HepG2 (cell line): ENCODE results near the gene BCL2L2. TPM values are rescaled to one million over a fixed set of nuclear protein-coding genes. Genes with fewer than 3 reads are reported as not detected.

ENCODE experiments used
- ARNTL ChIP-seq: sonication (generic); formaldehyde crosslinking; IDR thresholded peaks from 2 replicates; pipeline ENCODE4 v1.4.0; 2020; ENCODE audit warnings: mild to moderate bottlenecking, missing genetic modification reagents
- BRCA1 ChIP-seq: sonication (generic); formaldehyde crosslinking; IDR thresholded peaks from 2 replicates; pipeline ENCODE4 v1.4.0; 2020; ENCODE audit warnings: missing genetic modification reagents
- EEA1 ChIP-seq: sonication (generic); formaldehyde crosslinking; IDR thresholded peaks from 2 replicates; pipeline ENCODE4 v1.5.1; 2020; ENCODE audit warnings: mild to moderate bottlenecking, missing genetic modification reagents, borderline replicate concordance
- FOXP4 ChIP-seq: sonication (generic); formaldehyde crosslinking; IDR thresholded peaks from 2 replicates; pipeline ENCODE4 v1.4.0; 2020; ENCODE audit warnings: missing genetic modification reagents
- GATAD1 ChIP-seq: IDR thresholded peaks from 2 replicates; pipeline ENCODE4 v1.6.1; 2016; ENCODE audit warnings: missing genetic modification reagents, missing compliant biosample characterization
- KLF12 ChIP-seq: sonication (generic); formaldehyde crosslinking; IDR thresholded peaks from 2 replicates; pipeline ENCODE4 v1.4.0; 2020; ENCODE audit warnings: missing genetic modification reagents, borderline replicate concordance
- LBX2 ChIP-seq: sonication (generic); formaldehyde crosslinking; IDR thresholded peaks from 2 replicates; pipeline ENCODE4 v1.5.0; 2020; ENCODE audit warnings: missing genetic modification reagents, mild to moderate bottlenecking, borderline replicate concordance
- PAWR ChIP-seq: sonication (generic); formaldehyde crosslinking; IDR thresholded peaks from 2 replicates; pipeline ENCODE4 v1.4.0; 2020; ENCODE audit warnings: missing genetic modification reagents, mild to moderate bottlenecking, borderline replicate concordance
- PBX3 ChIP-seq: sonication (generic); formaldehyde crosslinking; IDR thresholded peaks from 2 replicates; pipeline ENCODE4 v1.8.1; 2023; ENCODE audit warnings: missing genetic modification reagents, inconsistent platforms, borderline replicate concordance
- RFX3 ChIP-seq: IDR thresholded peaks from 2 replicates; pipeline ENCODE4 v1.6.1; 2016; ENCODE audit warnings: missing biosample characterization, missing genetic modification reagents
- SMC3 ChIP-seq: IDR thresholded peaks from 2 replicates; pipeline ENCODE4 v1.6.1; 2011; ENCODE audit warnings: low read length, improper control_type of control experiment
- TIGD3 ChIP-seq: sonication (generic); formaldehyde crosslinking; IDR thresholded peaks from 2 replicates; pipeline ENCODE4 v1.5.1; 2020; ENCODE audit warnings: mild to moderate bottlenecking, missing genetic modification reagents, borderline replicate concordance
- TOE1 ChIP-seq: sonication (generic); formaldehyde crosslinking; IDR thresholded peaks from 2 replicates; pipeline ENCODE4 v1.4.0; 2020; ENCODE audit warnings: mild to moderate bottlenecking, missing genetic modification reagents
- ZBTB38 ChIP-seq: sonication (generic); formaldehyde crosslinking; IDR thresholded peaks from 2 replicates; pipeline ENCODE4 v1.5.1; 2020; ENCODE audit warnings: mild to moderate bottlenecking, missing genetic modification reagents
- ZNF224 ChIP-seq: sonication (generic); formaldehyde crosslinking; IDR thresholded peaks from 2 replicates; pipeline ENCODE4 v1.5.0; 2020; ENCODE audit warnings: mild to moderate bottlenecking, missing genetic modification reagents
- ZNF251 ChIP-seq: sonication (generic); formaldehyde crosslinking; IDR thresholded peaks from 2 replicates; pipeline ENCODE4 v1.9.0; 2021; ENCODE audit warnings: mild to moderate bottlenecking, missing genetic modification reagents
- ZNF501 ChIP-seq: sonication (generic); formaldehyde crosslinking; IDR thresholded peaks from 2 replicates; pipeline ENCODE4 v1.5.1; 2020; ENCODE audit warnings: mild to moderate bottlenecking, moderate library complexity, missing genetic modification reagents
- ZNF605 ChIP-seq: sonication (generic); formaldehyde crosslinking; IDR thresholded peaks from 2 replicates; pipeline ENCODE4 v1.8.0; 2022; ENCODE audit warnings: mild to moderate bottlenecking, missing genetic modification reagents
- ZNF619 ChIP-seq: sonication (generic); formaldehyde crosslinking; IDR thresholded peaks from 2 replicates; pipeline ENCODE4 v1.4.0; 2020; ENCODE audit warnings: mild to moderate bottlenecking, missing genetic modification reagents
- ZNF660 ChIP-seq: sonication (generic); formaldehyde crosslinking; IDR thresholded peaks from 2 replicates; pipeline ENCODE4 v1.5.1; 2020; ENCODE audit warnings: mild to moderate bottlenecking, low read depth, missing genetic modification reagents, borderline replicate concordance
- ZSCAN31 ChIP-seq: sonication (generic); formaldehyde crosslinking; IDR thresholded peaks from 2 replicates; pipeline ENCODE4 v1.5.0; 2020; ENCODE audit warnings: low read depth, mild to moderate bottlenecking, missing genetic modification reagents
- polyA plus RNA-seq, 8 experiments: library from polyadenylated mRNA; depleted of rRNA in 3 of 8; stranded (reverse) in 7 of 8; unstranded in 1 of 8; fragments of >200 nt; fragmentation: Illumina TruSeq in 4 of 8; extraction: Trizol in 4 of 8; gene quantifications; 2 replicates each; pipeline versions ENCODE4 v1.2.1 to v1.2.3, GENCODE V29; 2011 to 2016; ENCODE audit warnings: low read depth in 4 of 8, missing spikeins in 1 of 8, mixed read lengths in 1 of 8; ENCODE audit not compliant: insufficient read depth in 1 of 8
- total RNA-seq, 5 experiments: library from RNA; depleted of rRNA; stranded (reverse); fragments of >200 nt; fragmentation: Illumina TruSeq; extraction: Trizol; gene quantifications; 2 replicates each; pipeline ENCODE4 v1.2.3, GENCODE V29; 2016; ENCODE audit warnings: low read depth in 1 of 5
- TF ChIP-seq, protein P1 (sequence below): sonication (generic); formaldehyde crosslinking; IDR thresholded peaks from 2 replicates; pipeline ENCODE4 v1.4.0; 2020; ENCODE audit warnings: mild to moderate bottlenecking, missing genetic modification reagents
- TF ChIP-seq, protein P2 (sequence below): sonication (generic); formaldehyde crosslinking; IDR thresholded peaks from 2 replicates; pipeline ENCODE4 v1.5.1; 2020; ENCODE audit warnings: missing genetic modification reagents, mild to moderate bottlenecking, borderline replicate concordance
- TF ChIP-seq, protein P3 (sequence below): IDR thresholded peaks from 2 replicates; pipeline ENCODE4 v1.6.1; 2016

BCL2L2 gene
- total and polyA plus RNA-seq, 2 of the 13 experiments (the other 11 are each of a cell fraction or from before 2014, with no cell fraction given), result 28.1 to 49.8 TPM

DNA sequence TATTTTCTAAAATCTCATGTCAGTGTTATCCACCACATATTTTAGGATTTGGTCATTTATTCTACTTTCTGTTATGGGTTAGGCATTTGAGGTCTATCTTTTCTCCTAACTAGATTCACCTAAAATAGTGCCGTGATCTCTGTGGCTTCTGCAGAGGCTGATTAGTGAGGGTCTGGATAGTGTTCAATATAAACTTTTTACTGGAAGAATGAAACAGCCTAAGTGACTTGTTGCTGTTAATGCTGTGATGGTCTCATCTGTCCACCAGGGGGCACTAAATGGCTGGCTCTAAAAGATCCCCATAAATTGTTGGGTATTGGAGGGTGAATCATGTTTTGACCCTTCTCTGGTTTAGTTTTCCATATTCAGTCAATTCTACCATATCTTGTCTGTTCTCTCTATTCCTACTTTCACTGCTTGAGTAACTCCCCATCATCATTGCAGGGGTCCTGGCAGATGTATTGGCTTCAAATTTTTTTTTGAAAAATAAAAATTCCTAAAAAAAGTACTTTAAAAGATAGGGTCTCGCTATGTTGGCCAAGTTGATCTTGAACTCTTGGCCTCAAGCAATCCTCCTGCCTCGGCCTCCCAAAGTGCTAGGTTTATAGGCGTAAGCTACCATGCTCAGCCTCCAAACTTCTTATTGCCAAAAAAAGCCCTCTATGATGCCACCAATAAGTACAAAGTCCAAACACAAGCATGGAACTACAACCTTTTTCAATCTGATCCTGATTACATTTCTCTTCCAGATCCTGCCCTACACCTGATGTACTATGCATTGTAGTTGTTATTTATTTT, 21.5 kb downstream of the BCL2L2 start (continued):
- TF ChIP-seq ZNF619 (CRISPR knock-in tag) (no peak), FOXP4 (CRISPR knock-in tag) (no peak), PAWR (no peak), TOE1 (CRISPR knock-in tag) (no peak), PBX3 (no peak), ZNF660 (no peak), ZNF501 (CRISPR knock-in tag) (no peak), RFX3 (CRISPR knock-in tag) (no peak; the same call in 1 of the 2 replicates), BRCA1 (CRISPR knock-in tag) (no peak), EEA1 (CRISPR knock-in tag) (no peak), LBX2 (CRISPR knock-in tag) (no peak), ARNTL (no peak), ZNF224 (no peak), TIGD3 (CRISPR knock-in tag) (no peak), ZBTB38 (no peak), ZNF605 (CRISPR knock-in tag) (no peak), KLF12 (CRISPR knock-in tag) (no peak), ZNF251 (no peak), SMC3 (peak; percentile 97), GATAD1 (no peak), ZSCAN31 (CRISPR knock-in tag) (no peak)
- TF ChIP-seq, protein P1, sequence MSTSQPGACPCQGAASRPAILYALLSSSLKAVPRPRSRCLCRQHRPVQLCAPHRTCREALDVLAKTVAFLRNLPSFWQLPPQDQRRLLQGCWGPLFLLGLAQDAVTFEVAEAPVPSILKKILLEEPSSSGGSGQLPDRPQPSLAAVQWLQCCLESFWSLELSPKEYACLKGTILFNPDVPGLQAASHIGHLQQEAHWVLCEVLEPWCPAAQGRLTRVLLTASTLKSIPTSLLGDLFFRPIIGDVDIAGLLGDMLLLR (CRISPR knock-in tag), result no peak
- TF ChIP-seq, protein P2, sequence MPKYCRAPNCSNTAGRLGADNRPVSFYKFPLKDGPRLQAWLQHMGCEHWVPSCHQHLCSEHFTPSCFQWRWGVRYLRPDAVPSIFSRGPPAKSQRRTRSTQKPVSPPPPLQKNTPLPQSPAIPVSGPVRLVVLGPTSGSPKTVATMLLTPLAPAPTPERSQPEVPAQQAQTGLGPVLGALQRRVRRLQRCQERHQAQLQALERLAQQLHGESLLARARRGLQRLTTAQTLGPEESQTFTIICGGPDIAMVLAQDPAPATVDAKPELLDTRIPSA (CRISPR knock-in tag), result no peak
- TF ChIP-seq, protein P3, sequence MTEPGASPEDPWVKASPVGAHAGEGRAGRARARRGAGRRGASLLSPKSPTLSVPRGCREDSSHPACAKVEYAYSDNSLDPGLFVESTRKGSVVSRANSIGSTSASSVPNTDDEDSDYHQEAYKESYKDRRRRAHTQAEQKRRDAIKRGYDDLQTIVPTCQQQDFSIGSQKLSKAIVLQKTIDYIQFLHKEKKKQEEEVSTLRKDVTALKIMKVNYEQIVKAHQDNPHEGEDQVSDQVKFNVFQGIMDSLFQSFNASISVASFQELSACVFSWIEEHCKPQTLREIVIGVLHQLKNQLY (CRISPR knock-in tag), result no peak
